Fibroblast of upper back skin (primary cell): ENCODE measurements around the gene EPO.
"Not testable (repeated sequence)": the region's sequence is repeated elsewhere in the genome, so short reads cannot be mapped to it uniquely, and the experiment has no call there.

ENCODE experiments used
- DNase-seq: peaks from one replicate; pipeline ENCODE4 v3.0.0-alpha.2; 2013

The EPO gene

GRCh38 chr7:100683659-100684533 lies 36.4 kb upstream of the EPO start:
- DNase-seq: no peak

GRCh38 chr7:100684534-100685042 lies 35.7 kb upstream of the EPO start:
- no peak for DNase-seq

GRCh38 chr7:100685049-100685605 lies 35.1 kb upstream of the EPO start:
- DNase-seq: no peak

GRCh38 chr7:100685631-100686145 lies 34.6 kb upstream of the EPO start:
- DNase-seq: no peak

- DNase-seq: no peak
Observed at GRCh38 chr7:100686201-100686821, 34.0 kb upstream of the EPO start.

- no peak for DNase-seq
Observed at GRCh38 chr7:100686822-100687211, 33.5 kb upstream of the EPO start.

- DNase-seq: no peak
Observed at GRCh38 chr7:100687261-100687660, 33.0 kb upstream of the EPO start.

- DNase-seq: no peak
Observed at GRCh38 chr7:100687751-100688300, 32.4 kb upstream of the EPO start.

GRCh38 chr7:100688326-100688860 lies 31.9 kb upstream of the EPO start:
- no peak for DNase-seq

GRCh38 chr7:100689230-100690135 lies 30.8 kb upstream of the EPO start:
- no peak for DNase-seq

GRCh38 chr7:100691676-100692577 lies 28.3 kb upstream of the EPO start:
- peak; percentile 64 for DNase-seq

GRCh38 chr7:100692578-100692961 lies 27.7 kb upstream of the EPO start:
- no peak for DNase-seq

- DNase-seq: no peak
Observed at GRCh38 chr7:100693312-100694097, 26.8 kb upstream of the EPO start.

GRCh38 chr7:100694098-100694745 lies 26.0 kb upstream of the EPO start, which contains the start of gene GIGYF1:
GIGYF1 (minus strand) TSS chr7:100694250; CDS start chr7:100688238, 6,012 bp downstream.
- DNase-seq: peak; percentile 58

GRCh38 chr7:100696123-100696521 lies 24.1 kb upstream of the EPO start:
- DNase-seq: no peak

GRCh38 chr7:100699018-100699417 lies 21.2 kb upstream of the EPO start:
- DNase-seq: no peak

GRCh38 chr7:100701089-100701488 lies 19.2 kb upstream of the EPO start:
- not testable (repeated sequence) for DNase-seq

GRCh38 chr7:100705320-100705752 lies 14.9 kb upstream of the EPO start:
- DNase-seq: peak; percentile 67
